ENCODE results near the gene KRT82.
"Not testable (repeated sequence)": the region's sequence is repeated elsewhere in the genome, so short reads cannot be mapped to it uniquely, and the experiment has no call there.

The KRT82 gene

GRCh38 chr12:52356762-52357580 is 49.2 kb downstream of the KRT82 start:
- DNase-seq = no peak

- no peak for DNase-seq
These were observed 49.9 kb downstream of the KRT82 start for GRCh38 chr12:52356031-52356761.

GRCh38 chr12:52355176-52355575 is 51.0 kb downstream of the KRT82 start:
- no peak for DNase-seq

GRCh38 chr12:52354200-52354599 is 51.9 kb downstream of the KRT82 start:
- DNase-seq = peak; percentile 38

DNA sequence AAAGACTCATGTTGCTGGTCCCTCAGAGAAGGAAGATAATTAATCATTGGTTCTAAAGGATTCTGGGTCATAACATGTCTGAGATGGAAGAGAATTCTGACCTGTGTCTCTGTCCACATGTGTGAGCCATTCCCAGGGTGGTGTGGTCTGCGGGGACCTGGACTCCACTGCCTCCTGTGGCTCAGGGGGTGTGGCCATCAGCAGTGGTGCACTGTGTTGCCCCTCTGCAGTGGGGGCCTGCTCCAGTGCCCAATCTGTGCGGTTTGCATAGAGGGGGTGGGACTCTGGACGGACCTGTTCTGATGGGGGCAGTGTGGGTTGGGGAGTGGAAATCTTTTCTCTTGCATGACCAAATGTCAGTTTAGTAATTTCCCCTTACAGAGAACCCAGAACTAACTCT is 52.4 kb downstream of the KRT82 start:
- no peak for DNase-seq

- DNase-seq = no peak
These were observed 53.2 kb downstream of the KRT82 start for GRCh38 chr12:52352951-52353350.

- DNase-seq = peak; percentile 44
These were observed 54.7 kb downstream of the KRT82 start for GRCh38 chr12:52351196-52352059.

GRCh38 chr12:52350786-52351185 is 55.3 kb downstream of the KRT82 start:
- DNase-seq = no peak

DNA sequence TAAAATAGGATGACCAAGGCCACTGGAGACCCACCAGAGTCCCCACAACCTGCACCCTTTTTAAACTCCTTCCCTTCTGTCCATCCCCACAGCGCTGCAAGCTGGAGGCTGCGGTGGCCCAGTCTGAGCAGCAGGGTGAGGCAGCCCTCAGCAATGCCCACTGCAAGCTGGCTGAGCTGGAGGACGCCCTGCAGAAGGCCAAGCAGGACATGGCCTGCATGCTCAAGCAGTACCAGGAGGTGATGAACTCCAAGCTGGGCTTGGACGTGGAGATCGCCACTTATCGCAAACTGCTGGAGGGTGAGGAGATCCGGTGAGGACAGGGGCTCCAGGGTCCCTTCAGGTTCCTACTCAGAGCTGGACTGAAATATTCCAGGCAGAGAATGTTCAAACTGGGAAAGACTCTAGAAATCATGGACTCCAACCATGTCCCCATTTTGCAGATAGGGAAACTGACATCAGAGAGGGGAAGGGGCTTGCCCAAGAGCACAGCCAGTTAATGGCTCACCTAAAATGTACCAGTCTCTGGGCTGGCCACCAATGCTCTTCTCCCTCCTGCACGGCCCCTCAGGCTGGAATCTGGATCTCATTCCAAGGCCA is 56.0 kb downstream of the KRT82 start:
- no peak for DNase-seq

- DNase-seq = no peak
These were observed 56.9 kb downstream of the KRT82 start for GRCh38 chr12:52349196-52349595.

GRCh38 chr12:52347551-52348510 is 58.3 kb downstream of the KRT82 start:
- DNase-seq = no peak

DNA sequence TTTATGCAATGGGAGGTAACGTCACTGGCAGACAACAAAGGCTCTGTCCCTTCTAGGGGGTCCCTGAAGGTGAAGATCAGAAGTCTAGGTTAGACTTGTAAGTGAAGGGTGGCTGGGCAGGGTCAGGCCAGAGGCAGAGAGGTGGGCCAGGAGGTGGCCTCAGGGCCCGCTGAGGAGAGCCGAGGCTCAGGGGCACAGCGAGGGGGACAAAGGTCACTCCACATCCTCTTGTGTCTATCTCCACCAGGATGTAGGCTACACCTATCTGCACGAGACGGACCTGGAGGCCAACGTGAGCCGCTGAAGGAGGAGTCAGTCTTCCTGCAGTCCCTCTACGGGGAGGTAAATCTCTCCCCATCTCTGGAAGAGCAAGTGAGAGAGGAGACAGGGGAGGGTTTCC is 59.1 kb downstream of the KRT82 start:
- DNase-seq = no peak

DNA sequence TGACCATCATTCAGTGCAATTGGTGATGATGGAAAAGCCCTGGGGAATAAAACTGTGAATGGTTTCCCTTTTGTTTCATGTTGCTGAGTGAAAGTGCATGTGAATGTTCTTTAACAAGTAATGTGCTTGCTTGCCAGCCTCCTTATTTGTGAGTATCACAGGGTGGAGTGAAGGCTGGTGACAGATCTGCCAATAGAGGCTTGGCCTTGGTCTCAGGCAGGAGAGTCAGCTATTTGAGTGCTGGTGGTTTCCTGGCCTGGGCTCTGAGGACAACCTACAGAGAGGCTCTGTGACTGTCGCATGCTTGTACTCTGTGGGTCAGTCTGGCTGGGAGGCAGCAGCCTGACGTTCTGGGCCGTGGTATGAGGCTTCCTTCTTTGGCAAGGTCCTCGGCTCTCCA is 59.5 kb downstream of the KRT82 start:
- no peak for DNase-seq

DNA sequence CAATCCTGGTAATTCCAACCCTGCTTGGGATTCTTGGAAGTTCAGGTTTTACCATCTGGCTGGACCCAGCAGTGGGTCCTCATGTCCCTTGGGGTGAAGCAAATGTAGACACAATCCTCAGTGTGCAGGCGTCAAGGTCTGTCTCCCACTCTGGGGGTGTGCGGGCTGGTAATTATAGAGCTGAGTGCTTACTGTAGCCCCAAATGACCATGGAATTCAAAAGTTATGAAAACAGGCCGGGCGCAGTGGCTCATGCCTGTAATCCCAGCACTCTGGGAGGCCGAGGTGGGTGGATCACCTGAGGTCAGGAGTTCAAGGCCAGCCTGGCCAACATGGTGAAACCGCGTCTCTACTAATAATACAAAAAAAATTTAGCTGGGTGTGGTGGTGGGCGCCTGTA is 61.1 kb downstream of the KRT82 start:
- DNase-seq = not testable (repeated sequence)

DNA sequence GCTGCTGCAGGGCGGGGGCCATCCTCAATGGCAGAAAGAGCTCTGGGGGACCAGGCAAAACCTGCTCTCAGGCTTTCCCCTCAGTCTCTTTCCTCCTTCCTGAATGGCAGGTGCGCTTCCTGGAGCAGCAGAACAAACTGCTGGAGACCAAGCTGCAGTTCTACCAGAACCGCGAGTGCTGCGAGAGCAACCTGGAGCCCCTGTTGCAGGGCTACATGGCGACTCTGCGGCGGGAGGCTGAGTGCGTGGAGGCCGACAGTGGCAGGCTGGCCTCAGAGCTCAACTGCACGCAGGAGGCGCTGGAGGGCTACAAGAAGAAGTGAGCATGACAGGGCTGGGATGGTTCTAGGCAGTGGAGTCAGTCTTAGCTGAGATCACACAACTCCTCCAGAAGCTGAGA is 62.0 kb downstream of the KRT82 start:
- DNase-seq = no peak

Measured in NCI-H446 treated with DMSO at 0.1 percent for 48 hours (cell line).